Colonic mucosa (tissue), 4 donors: ENCODE measurements around the gene OSBPL10. TPM values are rescaled to one million over a fixed set of nuclear protein-coding genes. Genes with fewer than 3 reads are reported as not detected.

Source experiments
- DNase-seq: peaks from one replicate; pipeline ENCODE4 v3.0.0-alpha.2; 2020
- H3K27ac ChIP-seq: fragments of 200-600 bp; one replicate; pipeline ENCODE4 v1.8.0; 2021
- H3K27me3 ChIP-seq: fragments of 200-600 bp; one replicate; pipeline ENCODE4 v1.8.0; 2021
- H3K36me3 ChIP-seq: fragments of 200-600 bp; one replicate; pipeline ENCODE4 v1.8.0; 2021
- H3K4me1 ChIP-seq: fragments of 200-600 bp; one replicate; pipeline ENCODE4 v1.8.0; 2021; ENCODE audit warnings: mild to moderate bottlenecking
- H3K4me3 ChIP-seq: fragments of 200-600 bp; one replicate; pipeline ENCODE4 v1.8.0; 2021
- H3K9ac ChIP-seq, 2 donors: one replicate each; pipeline ENCODE4 v1.7.0; 2013; ENCODE audit warnings: control low read depth in 2 of 2, low read depth in 2 of 2, low read length in 2 of 2
- H3K9me3 ChIP-seq: fragments of 200-600 bp; one replicate; pipeline ENCODE4 v1.8.0; 2021
- intact Hi-C: fragments of 100-400 bp; cut with DNase I; formaldehyde crosslinking; loops from one replicate; pipeline ENCODE4 v1.14.1; 2022
- total RNA-seq, 2 donors: library from RNA; stranded (reverse); fragmentation: NEBNext Ultra II Directional in 1 of 2; extraction: Animal tissue kit (Norgen Biotek cat#: 25700) in 1 of 2; gene quantifications; one replicate each; pipeline ENCODE4 v1.2.1, GENCODE V29; 2021
- TF ChIP-seq, protein P1 (sequence below): fragments of 200-600 bp; IDR thresholded peaks from one replicate; pipeline ENCODE4 v1.8.0; 2022; ENCODE audit warnings: antibody characterized with exemption, mild to moderate bottlenecking
- donor health status: healthy.
- donor health status: DM: no; HTN: no; CAD: no.
- donor health status: DM: no; HTN: no; CAD: no.

The OSBPL10 gene
- total RNA-seq, 2 donors from 2014 or later, result 20.0 to 34.4 TPM

DNA sequence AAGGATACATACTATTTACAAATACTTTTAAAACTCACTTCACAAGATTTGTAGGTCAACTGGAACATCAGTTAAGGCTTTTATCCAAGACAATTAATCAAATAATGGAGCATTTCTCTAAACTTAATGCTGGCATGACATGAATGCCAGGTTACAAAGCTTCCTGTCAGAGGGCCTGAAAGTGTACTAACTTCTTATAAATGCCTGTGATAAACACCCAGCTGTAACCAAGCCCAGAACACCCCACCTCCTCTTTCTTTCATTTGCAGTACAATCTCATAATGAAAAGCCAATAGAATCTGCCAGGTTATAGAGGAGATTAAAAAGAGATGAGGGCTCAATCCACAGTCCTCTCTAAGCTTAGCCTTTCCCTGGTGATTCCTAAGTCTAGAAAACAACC is 214.4 kb downstream of the OSBPL10 start:
- Histone ChIP-seq H3K27ac (no peak overlapping the region), H3K36me3 (no peaks in the 10 kb centered on the region), H3K4me3 (no peak overlapping the region), H3K9ac (no peak overlapping the region), H3K9me3 (no peaks in the 10 kb centered on the region), H3K27me3 (no peaks in the 10 kb centered on the region), H3K4me1 (no peaks in the 10 kb centered on the region)
- DNase-seq, result no peak
- intact Hi-C loops, result loop anchor here (5.0 to 10.0 kb wide), 2 partner anchors 214 to 992 kb away; no protein-coding TSS in a partner anchor
- TF ChIP-seq, protein P1, sequence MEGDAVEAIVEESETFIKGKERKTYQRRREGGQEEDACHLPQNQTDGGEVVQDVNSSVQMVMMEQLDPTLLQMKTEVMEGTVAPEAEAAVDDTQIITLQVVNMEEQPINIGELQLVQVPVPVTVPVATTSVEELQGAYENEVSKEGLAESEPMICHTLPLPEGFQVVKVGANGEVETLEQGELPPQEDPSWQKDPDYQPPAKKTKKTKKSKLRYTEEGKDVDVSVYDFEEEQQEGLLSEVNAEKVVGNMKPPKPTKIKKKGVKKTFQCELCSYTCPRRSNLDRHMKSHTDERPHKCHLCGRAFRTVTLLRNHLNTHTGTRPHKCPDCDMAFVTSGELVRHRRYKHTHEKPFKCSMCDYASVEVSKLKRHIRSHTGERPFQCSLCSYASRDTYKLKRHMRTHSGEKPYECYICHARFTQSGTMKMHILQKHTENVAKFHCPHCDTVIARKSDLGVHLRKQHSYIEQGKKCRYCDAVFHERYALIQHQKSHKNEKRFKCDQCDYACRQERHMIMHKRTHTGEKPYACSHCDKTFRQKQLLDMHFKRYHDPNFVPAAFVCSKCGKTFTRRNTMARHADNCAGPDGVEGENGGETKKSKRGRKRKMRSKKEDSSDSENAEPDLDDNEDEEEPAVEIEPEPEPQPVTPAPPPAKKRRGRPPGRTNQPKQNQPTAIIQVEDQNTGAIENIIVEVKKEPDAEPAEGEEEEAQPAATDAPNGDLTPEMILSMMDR, result no peak

DNA sequence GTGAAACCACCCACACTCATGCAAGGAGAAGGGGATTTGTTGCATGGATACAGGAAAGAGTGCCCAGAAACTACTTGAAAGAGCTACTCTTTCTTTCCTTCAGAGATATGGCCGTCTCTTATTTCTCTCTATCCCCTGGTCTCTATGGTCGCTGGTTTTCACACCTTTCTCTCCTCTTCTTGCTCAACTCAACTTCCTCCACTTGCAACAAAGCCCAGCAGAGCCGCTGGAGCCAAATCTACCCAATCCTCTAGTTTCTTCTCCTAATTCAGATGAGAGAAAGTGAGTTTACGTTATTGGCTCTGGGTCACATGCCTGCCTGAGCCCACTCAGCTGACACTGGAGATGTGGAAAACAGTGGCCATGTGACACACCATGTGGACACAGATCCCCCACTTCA is 215.2 kb downstream of the OSBPL10 start:
- no peak overlapping the region for H3K27ac ChIP-seq
- TF ChIP-seq, protein P1, result no peak
- no peaks in the 10 kb centered on the region for H3K4me1 ChIP-seq
- H3K9me3 ChIP-seq, result no peaks in the 10 kb centered on the region
- H3K36me3 ChIP-seq, result no peaks in the 10 kb centered on the region
- intact Hi-C loops, result loop anchor here (5.0 to 10.0 kb wide), 2 partner anchors 214 to 991 kb away; no protein-coding TSS in a partner anchor
- no peak overlapping the region for H3K9ac ChIP-seq
- no peaks in the 10 kb centered on the region for H3K27me3 ChIP-seq
- H3K4me3 ChIP-seq, result no peak overlapping the region
- DNase-seq, result no peak

DNA sequence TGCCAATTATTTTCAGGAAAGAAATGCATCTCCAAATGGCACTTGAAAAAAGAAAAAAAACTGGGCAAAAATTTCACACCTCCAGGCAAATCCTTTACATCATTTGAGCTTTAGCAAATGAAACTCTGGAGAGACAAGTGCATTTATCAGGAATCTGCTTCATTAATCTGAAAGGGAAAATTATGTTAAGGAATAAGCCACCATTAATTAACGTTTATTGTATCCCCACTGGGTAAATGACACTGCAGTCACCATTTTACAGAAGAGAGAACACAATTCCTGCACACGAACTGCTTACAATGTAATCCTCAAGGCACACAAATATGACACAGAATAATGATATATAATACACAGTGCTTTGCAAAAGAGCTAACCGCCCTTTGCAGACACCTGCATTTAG is 217.3 kb downstream of the OSBPL10 start:
- no peak for DNase-seq
- H3K27me3 ChIP-seq, result no peaks in the 10 kb centered on the region
- no peaks in the 10 kb centered on the region for H3K9me3 ChIP-seq
- no peaks in the 10 kb centered on the region for H3K36me3 ChIP-seq
- H3K4me3 ChIP-seq, result no peak overlapping the region
- H3K27ac ChIP-seq, result no peak overlapping the region
- intact Hi-C loops, result loop anchor here (10.0 kb wide), 1 partner anchor 989 kb away; no protein-coding TSS in a partner anchor
- TF ChIP-seq, protein P1, result no peak
- H3K9ac ChIP-seq, result no peak overlapping the region
- H3K4me1 ChIP-seq, result no peaks in the 10 kb centered on the region

DNA sequence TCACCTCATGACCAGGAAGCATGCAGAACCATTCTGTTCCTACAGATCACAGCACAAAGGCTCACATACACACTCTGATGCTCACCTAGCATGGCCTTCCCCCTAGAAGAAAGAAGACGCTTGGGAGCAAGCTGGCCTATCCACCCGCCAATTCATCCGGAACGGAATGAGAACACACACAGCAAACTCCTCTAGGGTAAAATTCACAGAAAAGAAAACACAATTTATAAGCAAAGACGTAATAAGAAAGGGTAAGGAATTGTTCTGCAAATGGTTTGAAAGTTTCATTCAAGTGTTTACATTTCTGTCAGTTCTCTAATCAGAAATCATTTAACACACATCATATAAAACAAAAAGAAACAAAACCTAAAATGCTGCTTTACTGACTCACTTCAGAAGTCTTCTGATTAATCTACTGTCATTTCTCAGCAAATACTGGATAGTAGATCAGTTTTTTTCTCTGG is 218.1 kb downstream of the OSBPL10 start:
- Histone ChIP-seq H3K4me1 (no peaks in the 10 kb centered on the region), H3K9ac (no peak overlapping the region), H3K36me3 (no peaks in the 10 kb centered on the region), H3K9me3 (no peaks in the 10 kb centered on the region), H3K27me3 (no peaks in the 10 kb centered on the region), H3K27ac (no peak overlapping the region), H3K4me3 (no peak overlapping the region)
- intact Hi-C loops, result loop anchor here (10.0 kb wide), 1 partner anchor 988 kb away; no protein-coding TSS in a partner anchor
- TF ChIP-seq, protein P1, result no peak
- no peak for DNase-seq

DNA sequence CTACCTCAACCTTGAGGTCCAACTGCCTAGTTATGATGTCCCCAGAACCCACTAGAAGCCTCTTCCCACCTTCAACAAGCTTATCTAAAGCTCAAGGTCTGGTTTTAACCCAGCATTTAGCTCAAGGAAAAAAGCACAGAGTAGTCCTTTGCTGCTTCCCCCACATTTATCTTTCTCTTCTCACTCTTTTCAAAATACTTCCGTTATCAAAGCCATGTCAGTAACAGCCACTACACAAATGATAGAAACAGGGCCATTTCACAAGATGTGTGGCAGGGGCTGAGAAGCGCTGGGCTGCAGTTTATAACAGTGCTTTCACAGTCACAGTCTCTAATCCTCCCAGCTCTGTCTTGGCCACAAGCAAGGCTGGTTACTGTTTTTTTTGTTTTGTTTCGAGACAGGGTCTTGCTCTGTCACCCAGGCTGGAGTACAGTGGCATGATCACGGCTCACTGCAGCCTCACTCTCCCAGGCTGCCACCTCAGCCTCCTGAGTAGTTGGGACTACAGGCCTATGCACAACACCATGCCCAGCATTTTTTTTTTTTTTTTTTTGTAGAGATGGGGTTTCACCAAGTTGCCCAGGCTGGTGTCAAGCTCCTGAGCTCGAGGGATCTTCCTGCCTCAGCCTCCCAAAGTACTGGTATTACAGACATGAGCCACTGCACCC is 218.8 kb downstream of the OSBPL10 start:
- TF ChIP-seq, protein P1, result no peak
- DNase-seq, result no peak
- Histone ChIP-seq H3K36me3 (no peaks in the 10 kb centered on the region), H3K4me1 (no peaks in the 10 kb centered on the region), H3K9ac (no peak overlapping the region), H3K27me3 (no peaks in the 10 kb centered on the region), H3K9me3 (no peaks in the 10 kb centered on the region), H3K4me3 (no peak overlapping the region), H3K27ac (no peak overlapping the region)
- intact Hi-C loops, result loop anchor here (10.0 kb wide), 1 partner anchor 987 kb away; no protein-coding TSS in a partner anchor
